Neutrophil (primary cell): ENCODE data around the gene NTM.

ENCODE experiments used
- H3K27ac ChIP-seq: fragments of 200-600 bp; sonication (generic); 2 replicates; pipeline ENCODE4 v1.5.1; 2016; ENCODE audit warnings: mild to moderate bottlenecking, moderate library complexity
- H3K27me3 ChIP-seq: fragments of 200-600 bp; sonication (generic); 2 replicates; pipeline ENCODE4 v1.6.0; 2016; ENCODE audit warnings: mild to moderate bottlenecking
- H3K36me3 ChIP-seq: fragments of 200-600 bp; sonication (generic); 2 replicates; pipeline ENCODE4 v1.5.1; 2017
- H3K4me1 ChIP-seq, 2 experiments: fragments of 200-600 bp in 1 of 2; sonication (generic) in 1 of 2; 1 replicate in 1 of 2; 2 replicates in 1 of 2; pipeline versions ENCODE4 v1.5.1 to v1.6.1; 2013 to 2016; ENCODE audit warnings: low read depth in 1 of 2, low read length in 1 of 2, mild to moderate bottlenecking in 1 of 2, moderate library complexity in 1 of 2; ENCODE audit not compliant: control insufficient read depth in 1 of 2, insufficient read depth in 1 of 2
- H3K4me3 ChIP-seq, 2 experiments: fragments of 200-600 bp in 1 of 2; sonication (generic) in 1 of 2; 1 replicate in 1 of 2; 2 replicates in 1 of 2; pipeline ENCODE4 v1.5.1; 2013 to 2016; ENCODE audit warnings: low read depth in 1 of 2, low read length in 1 of 2, mild to moderate bottlenecking in 1 of 2, moderate library complexity in 1 of 2
- H3K9me3 ChIP-seq: fragments of 200-600 bp; sonication (generic); 2 replicates; pipeline ENCODE4 v1.5.1; 2016
- CTCF ChIP-seq: fragments of 200-600 bp; sonication (generic); IDR thresholded peaks from 2 replicates; pipeline ENCODE4 v1.5.1; 2016; ENCODE audit warnings: antibody characterized with exemption

NTM gene

GRCh38 chr11:131481303-131481702 lies 110.9 kb downstream of the NTM start:
- H3K4me3 ChIP-seq = no peak overlapping the region
- H3K36me3 ChIP-seq = no peaks in the 10 kb centered on the region
- H3K27ac ChIP-seq = no peak overlapping the region
- H3K4me1 ChIP-seq = no peaks in the 10 kb centered on the region
- H3K27me3 ChIP-seq = no peaks in the 10 kb centered on the region
- TF ChIP-seq CTCF = no peak
- H3K9me3 ChIP-seq = no peaks in the 10 kb centered on the region

DNA sequence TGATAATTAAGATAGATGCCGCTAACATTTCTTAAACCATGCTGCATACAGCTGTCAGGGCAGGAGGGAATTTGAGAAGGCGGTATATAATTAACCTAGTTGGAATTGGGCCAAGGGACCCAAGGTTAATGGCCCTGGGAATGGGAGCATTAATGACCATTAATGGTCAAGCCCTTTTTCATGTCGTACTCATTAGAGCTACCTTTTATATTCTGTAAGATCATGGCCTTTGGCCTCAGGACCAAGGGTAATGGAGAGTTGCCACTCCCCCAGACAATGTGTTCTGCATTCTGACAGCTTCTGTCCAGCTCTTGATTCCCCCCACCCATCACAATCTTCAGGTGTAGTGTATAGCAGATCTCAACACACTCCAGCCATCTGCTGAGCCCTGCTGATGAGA lies 111.6 kb downstream of the NTM start:
- TF ChIP-seq CTCF = no peak
- Histone ChIP-seq H3K9me3 (no peaks in the 10 kb centered on the region), H3K4me1 (no peaks in the 10 kb centered on the region), H3K27ac (no peak overlapping the region), H3K27me3 (no peaks in the 10 kb centered on the region), H3K36me3 (no peaks in the 10 kb centered on the region), H3K4me3 (no peak overlapping the region)

DNA sequence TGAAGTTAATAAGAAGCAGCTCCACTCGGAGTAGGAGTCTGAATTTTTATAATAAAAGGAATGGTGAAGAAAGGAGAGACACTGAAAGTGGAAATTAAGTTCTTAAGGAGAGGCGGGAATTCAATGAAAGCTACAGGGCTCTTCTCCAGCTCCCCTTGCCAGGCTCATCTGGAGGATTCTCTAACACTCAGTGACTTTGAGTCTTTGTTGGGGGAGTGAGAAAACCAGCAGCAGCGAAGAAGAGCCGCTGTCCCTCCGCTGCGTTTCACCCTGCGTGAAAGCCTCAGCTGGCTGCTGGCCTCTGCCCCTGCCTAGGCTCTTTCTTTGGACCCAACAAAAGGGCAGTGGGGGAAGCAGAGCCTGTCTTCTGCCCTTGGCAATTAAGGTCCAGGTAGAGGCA lies 113.0 kb downstream of the NTM start:
- TF ChIP-seq CTCF = no peak
- Histone ChIP-seq H3K27ac (no peak overlapping the region), H3K36me3 (no peaks in the 10 kb centered on the region), H3K4me3 (no peak overlapping the region), H3K9me3 (no peaks in the 10 kb centered on the region), H3K27me3 (no peaks in the 10 kb centered on the region), H3K4me1 (no peaks in the 10 kb centered on the region)

- Histone ChIP-seq H3K27me3 (no peaks in the 10 kb centered on the region), H3K27ac (no peak overlapping the region), H3K36me3 (no peaks in the 10 kb centered on the region), H3K9me3 (no peaks in the 10 kb centered on the region), H3K4me3 (no peak overlapping the region), H3K4me1 (no peaks in the 10 kb centered on the region)
- TF ChIP-seq CTCF = no peak
These were observed 113.5 kb downstream of the NTM start for GRCh38 chr11:131483877-131484276.

GRCh38 chr11:131486100-131486499 lies 115.7 kb downstream of the NTM start:
- no peaks in the 10 kb centered on the region for H3K4me1 ChIP-seq
- no peaks in the 10 kb centered on the region for H3K36me3 ChIP-seq
- H3K9me3 ChIP-seq = no peaks in the 10 kb centered on the region
- H3K27me3 ChIP-seq = no peaks in the 10 kb centered on the region
- no peak overlapping the region for H3K4me3 ChIP-seq
- no peak overlapping the region for H3K27ac ChIP-seq
- TF ChIP-seq CTCF = no peak
